IMR-90 (cell line): Measurements from ENCODE around the gene ZPBP2. TPM values are rescaled to one million over a fixed set of nuclear protein-coding genes. Genes with fewer than 3 reads are reported as not detected.

Experiments used
- ATAC-seq: fragments of 200-7000 bp; cut with Tn5 transposase; 2 replicates; pipeline ENCODE4 v1.9.1; 2020; ENCODE audit warnings: low read depth, mild to moderate bottlenecking, moderate library complexity
- BruUV-seq: library from RNA; stranded (reverse); fragments of 400-500 nt; replicated peaks from 2 replicates; lab custom pipeline; 2021; lab: Mats Ljungman, UMichigan
- CTCF ChIA-PET: fragments of 300-600 bp; formaldehyde crosslinking; extraction: SDS; loops from one replicate; lab custom pipeline; 2021; ENCODE audit warnings: antibody characterized with exemption; lab: Yijun Ruan, JAX
- POLR2A ChIA-PET: fragments of 300-600 bp; sonication (Branson Sonifier 250); formaldehyde crosslinking; loops from one replicate; lab custom pipeline; 2022; ENCODE audit warnings: antibody characterized with exemption; ENCODE audit not compliant: unreplicated experiment; lab: Charles Lee
- DNase-seq: peaks from one replicate; pipeline ENCODE4 v3.0.0; 2013
- H2AFZ ChIP-seq: replicated peaks from 2 replicates; pipeline ENCODE3; 2013; ENCODE audit warnings: low read length, mild to moderate bottlenecking; ENCODE audit not compliant: poor library complexity
- H2AK5ac ChIP-seq: 2 replicates; pipeline ENCODE4 v1.6.1; 2013; ENCODE audit warnings: low read depth, low read length, inconsistent platforms
- H2AK9ac ChIP-seq: replicated peaks from 2 replicates; pipeline ENCODE3; 2013; ENCODE audit warnings: mild to moderate bottlenecking, low read depth, low read length, moderate library complexity; ENCODE audit not compliant: poor library complexity
- H2BK120ac ChIP-seq: 2 replicates; pipeline ENCODE4 v1.6.1; 2013; ENCODE audit warnings: low read depth, low read length, inconsistent platforms
- H2BK15ac ChIP-seq: 3 replicates; pipeline ENCODE4 v1.6.1; 2013; ENCODE audit warnings: low read depth, low read length, inconsistent platforms
- H2BK20ac ChIP-seq: 2 replicates; pipeline ENCODE4 v1.6.1; 2013; ENCODE audit warnings: low read depth, mild to moderate bottlenecking, inconsistent platforms, low read length, moderate library complexity
- H2BK5ac ChIP-seq: 2 replicates; pipeline ENCODE4 v1.6.1; 2013; ENCODE audit warnings: mild to moderate bottlenecking, low read depth, low read length, inconsistent platforms; ENCODE audit not compliant: poor library complexity, severe bottlenecking
- H3K14ac ChIP-seq: replicated peaks from 2 replicates; pipeline ENCODE4 v1.6.1; 2013; ENCODE audit warnings: low read depth, low read length, inconsistent platforms
- H3K18ac ChIP-seq: 2 replicates; pipeline ENCODE4 v1.6.1; 2013; ENCODE audit warnings: low read depth, low read length, control low read depth
- H3K23ac ChIP-seq: 2 replicates; pipeline ENCODE4 v1.6.1; 2013; ENCODE audit warnings: low read depth, low read length, inconsistent platforms
- H3K27ac ChIP-seq: 2 replicates; pipeline ENCODE4 v1.5.1; 2013; ENCODE audit warnings: mild to moderate bottlenecking, control low read depth, low read length; ENCODE audit not compliant: insufficient read depth
- H3K27me3 ChIP-seq: 2 replicates; pipeline ENCODE4 v1.6.1; 2013; ENCODE audit warnings: low read length; ENCODE audit not compliant: control insufficient read depth, insufficient read depth
- H3K36me3 ChIP-seq: 2 replicates; pipeline ENCODE4 v1.6.1; 2013; ENCODE audit warnings: low read length, mixed read lengths; ENCODE audit not compliant: control insufficient read depth, insufficient read depth
- H3K4ac ChIP-seq: 2 replicates; pipeline ENCODE4 v1.6.1; 2013; ENCODE audit warnings: low read depth, low read length, inconsistent platforms
- H3K4me1 ChIP-seq: 2 replicates; pipeline ENCODE4 v1.6.1; 2013; ENCODE audit warnings: low read length, mixed read lengths; ENCODE audit not compliant: control insufficient read depth, insufficient read depth
- H3K4me2 ChIP-seq: 2 replicates; pipeline ENCODE4 v1.6.1; 2013; ENCODE audit warnings: low read depth, mild to moderate bottlenecking, control low read depth, low read length, moderate library complexity
- H3K4me3 ChIP-seq: 2 replicates; pipeline ENCODE4 v1.5.1; 2013; ENCODE audit warnings: low read depth, mild to moderate bottlenecking, control low read depth, low read length, moderate library complexity; ENCODE audit not compliant: insufficient read depth
- H3K56ac ChIP-seq: 2 replicates; pipeline ENCODE4 v1.6.1; 2013; ENCODE audit warnings: low read length, inconsistent platforms; ENCODE audit not compliant: insufficient read depth; ENCODE audit errors: extremely low read depth
- H3K79me1 ChIP-seq, 2 experiments: 2 replicates each; pipeline ENCODE4 v1.6.1; 2013; ENCODE audit warnings: low read length in 2 of 2, inconsistent platforms in 1 of 2, low read depth in 1 of 2
- H3K9ac ChIP-seq: 2 replicates; pipeline ENCODE4 v1.6.1; 2013; ENCODE audit warnings: low read depth, low read length, control low read depth
- H3K9me1 ChIP-seq: 2 replicates; pipeline ENCODE4 v1.6.1; 2013; ENCODE audit warnings: low read length, inconsistent platforms; ENCODE audit not compliant: insufficient read depth
- H3K9me3 ChIP-seq: 2 replicates; pipeline ENCODE4 v1.6.1; 2013; ENCODE audit warnings: low read length; ENCODE audit not compliant: control insufficient read depth, insufficient read depth
- H4K20me1 ChIP-seq: 2 replicates; pipeline ENCODE4 v1.6.1; 2013; ENCODE audit warnings: low read length, inconsistent platforms; ENCODE audit not compliant: insufficient read depth
- H4K5ac ChIP-seq: 2 replicates; pipeline ENCODE4 v1.6.1; 2013; ENCODE audit warnings: mild to moderate bottlenecking, low read depth, low read length, control low read depth
- H4K8ac ChIP-seq, 2 experiments: 2 replicates each; pipeline ENCODE4 v1.6.1; 2013; ENCODE audit warnings: low read depth in 2 of 2, low read length in 2 of 2, control low read depth in 1 of 2, inconsistent platforms in 1 of 2
- H4K91ac ChIP-seq: 2 replicates; pipeline ENCODE4 v1.6.1; 2013; ENCODE audit warnings: low read depth, low read length, inconsistent platforms; ENCODE audit not compliant: insufficient read depth
- BHLHE40 ChIP-seq: fragments of 150-350 bp; IDR thresholded peaks from 2 replicates; pipeline ENCODE4 v1.6.1; 2016; ENCODE audit warnings: mild to moderate bottlenecking, low read depth, low read length
- CEBPB ChIP-seq: IDR thresholded peaks from 2 replicates; pipeline ENCODE4 v1.6.1; 2012; ENCODE audit warnings: low read depth, low read length, improper control_type of control experiment
- CHD1 ChIP-seq: IDR thresholded peaks from 2 replicates; pipeline ENCODE4 v1.6.1; 2012; ENCODE audit warnings: low read depth, low read length, improper control_type of control experiment
- FOS ChIP-seq: fragments of 150-350 bp; IDR thresholded peaks from 2 replicates; pipeline ENCODE4 v1.6.1; 2016; ENCODE audit warnings: low read depth, low read length
- MAZ ChIP-seq: IDR thresholded peaks from 2 replicates; pipeline ENCODE4 v1.6.1; 2012; ENCODE audit warnings: low read depth, mild to moderate bottlenecking, low read length, improper control_type of control experiment, moderate library complexity, borderline replicate concordance
- MXI1 ChIP-seq: IDR thresholded peaks from 2 replicates; pipeline ENCODE4 v1.6.1; 2012; ENCODE audit warnings: low read depth, mild to moderate bottlenecking, low read length, moderate library complexity, borderline replicate concordance
- NFE2L2 ChIP-seq: fragments of 150-350 bp; IDR thresholded peaks from 2 replicates; pipeline ENCODE4 v1.6.1; 2016; ENCODE audit warnings: low read depth, mild to moderate bottlenecking, low read length
- POLR2A ChIP-seq: IDR thresholded peaks from 2 replicates; pipeline ENCODE4 v1.6.1; 2012; ENCODE audit warnings: mild to moderate bottlenecking, low read depth, low read length
- RAD21 ChIP-seq: IDR thresholded peaks from 2 replicates; pipeline ENCODE4 v1.6.1; 2012; ENCODE audit warnings: low read length, improper control_type of control experiment
- RCOR1 ChIP-seq: IDR thresholded peaks from 2 replicates; pipeline ENCODE4 v1.6.1; 2012; ENCODE audit warnings: mild to moderate bottlenecking, low read length, improper control_type of control experiment; ENCODE audit not compliant: insufficient replicate concordance
- RFX5 ChIP-seq: IDR thresholded peaks from 2 replicates; pipeline ENCODE4 v1.8.0; 2012; ENCODE audit warnings: low read depth, mild to moderate bottlenecking, low read length, moderate library complexity
- SMC3 ChIP-seq: fragments of 150-350 bp; IDR thresholded peaks from 2 replicates; pipeline ENCODE4 v1.6.1; 2016; ENCODE audit warnings: low read depth, mild to moderate bottlenecking, antibody characterized with exemption, low read length, moderate library complexity
- WGBS, 2 experiments: methylation state at CpG; one replicate each; pipeline versions ENCODE4 v1.1.5 to v1.1.7; 2013; ENCODE audit warnings: missing lambda C conversion rate in 2 of 2; ENCODE audit not compliant: insufficient read length in 1 of 2; ENCODE audit errors: extremely low coverage in 2 of 2; 5-methylcytosine and 5-hydroxymethylcytosine counted together
- dilution Hi-C: fragments of 300-500 bp; cut with HindIII; formaldehyde crosslinking; loops from one replicate; pipeline ENCODE4 v1.14.3; 2018; ENCODE audit warnings: low sequenced_read_pairs; ENCODE audit not compliant: unreplicated experiment
- in situ Hi-C: fragments of 300-500 bp; cut with MboI; formaldehyde crosslinking; loops from 3 replicates; pipeline ENCODE4 v1.14.3; 2019; ENCODE audit warnings: low sequenced_read_pairs, inconsistent platforms, mixed read lengths
- intact Hi-C: fragments of 100-400 bp; cut with micrococcal nuclease; formaldehyde crosslinking; loops from 2 replicates; pipeline ENCODE4 v1.10.0; 2022
- polyA plus RNA-seq, 3 experiments: library from polyadenylated mRNA; depleted of rRNA; stranded (reverse); fragments of >200 nt; gene quantifications; 2 replicates each; pipeline ENCODE4 v1.2.3, GENCODE V29; 2012; ENCODE audit warnings: low replicate concordance in 1 of 3
- total RNA-seq: library from RNA; depleted of rRNA; stranded (reverse); fragments of >200 nt; gene quantifications from 2 replicates; pipeline ENCODE4 v1.2.3, GENCODE V29; 2012
- TF ChIP-seq, protein P1 (sequence below): conservative IDR thresholded peaks from 2 replicates; pipeline ENCODE4 v1.5.1; 2012; ENCODE audit warnings: mild to moderate bottlenecking, low read depth, low read length, improper control_type of control experiment
- TF ChIP-seq, protein P2 (sequence below): fragments of 150-350 bp; IDR thresholded peaks from 2 replicates; pipeline ENCODE4 v1.6.1; 2017; ENCODE audit warnings: mild to moderate bottlenecking, antibody characterized with exemption, low read length, low read depth

The ZPBP2 gene
- total and polyA plus RNA-seq, 2 of the 4 experiments (the other 2 are of a cell fraction) = not detected

DNA sequence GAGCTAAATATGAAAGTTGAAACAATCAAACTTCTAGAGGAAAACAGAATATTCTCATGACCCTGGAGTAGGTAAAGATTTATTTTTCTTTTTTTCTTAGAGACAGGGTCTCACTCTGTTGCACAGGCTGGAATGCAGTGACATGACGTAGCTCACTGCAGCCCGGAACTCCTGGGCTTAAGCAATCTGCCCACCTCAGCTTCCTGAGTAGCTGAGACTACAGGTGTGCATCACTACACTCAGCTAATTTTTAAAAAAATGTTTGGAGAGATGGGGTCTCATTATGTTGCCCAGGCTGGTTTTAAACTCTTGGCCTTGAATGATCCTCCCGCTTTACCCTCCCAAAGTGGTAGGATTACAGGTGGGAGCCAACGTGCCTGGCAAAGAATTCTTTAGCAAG is 19.4 kb upstream of the ZPBP2 start:
- H2AK9ac ChIP-seq = no peak overlapping the region
- no CpG with 5 or more reads among the region's 4 CpGs for WGBS, 2 experiments
- H2BK5ac ChIP-seq = no peak overlapping the region
- no peaks in the 10 kb centered on the region for H3K4me1 ChIP-seq
- intact Hi-C loops = loop anchor here (5.0 kb wide), 1 partner anchor 41 kb away; no protein-coding TSS in a partner anchor
- no peak overlapping the region for H4K5ac ChIP-seq
- H3K9me3 ChIP-seq = no peaks in the 10 kb centered on the region
- no peak for DNase-seq
- no peaks in the 10 kb centered on the region for H3K9me1 ChIP-seq
- no peak overlapping the region for H2BK120ac ChIP-seq
- H3K36me3 ChIP-seq = no peaks in the 10 kb centered on the region
- H4K8ac ChIP-seq = no peak overlapping the region
- H3K23ac ChIP-seq = no peak overlapping the region
- H2BK15ac ChIP-seq = no peak overlapping the region
- dilution Hi-C loops = no loop called here
- no peak overlapping the region for H3K14ac ChIP-seq
- H4K20me1 ChIP-seq = no peaks in the 10 kb centered on the region
- H3K4me2 ChIP-seq = no peak overlapping the region
- H4K91ac ChIP-seq = no peak overlapping the region
- in situ Hi-C loops = no loop called here
- peaks cover 38% of the 10 kb centered on the region for H3K27me3 ChIP-seq
- ATAC-seq = no peak
- BruUV-seq = no TSS peak
- POLR2A ChIA-PET = no interaction called here
- no peak overlapping the region for H3K9ac ChIP-seq
- H3K4ac ChIP-seq = no peak overlapping the region
- H2AK5ac ChIP-seq = no peak overlapping the region
- no peak overlapping the region for H2BK20ac ChIP-seq
- no peaks in the 10 kb centered on the region for H3K79me1 ChIP-seq
- CTCF ChIA-PET = no interaction called here
- no peak overlapping the region for H2AFZ ChIP-seq
- no peak overlapping the region for H3K18ac ChIP-seq
- TF ChIP-seq CEBPB = no peak
- TF ChIP-seq CHD1 = no peak
- TF ChIP-seq, protein P1, sequence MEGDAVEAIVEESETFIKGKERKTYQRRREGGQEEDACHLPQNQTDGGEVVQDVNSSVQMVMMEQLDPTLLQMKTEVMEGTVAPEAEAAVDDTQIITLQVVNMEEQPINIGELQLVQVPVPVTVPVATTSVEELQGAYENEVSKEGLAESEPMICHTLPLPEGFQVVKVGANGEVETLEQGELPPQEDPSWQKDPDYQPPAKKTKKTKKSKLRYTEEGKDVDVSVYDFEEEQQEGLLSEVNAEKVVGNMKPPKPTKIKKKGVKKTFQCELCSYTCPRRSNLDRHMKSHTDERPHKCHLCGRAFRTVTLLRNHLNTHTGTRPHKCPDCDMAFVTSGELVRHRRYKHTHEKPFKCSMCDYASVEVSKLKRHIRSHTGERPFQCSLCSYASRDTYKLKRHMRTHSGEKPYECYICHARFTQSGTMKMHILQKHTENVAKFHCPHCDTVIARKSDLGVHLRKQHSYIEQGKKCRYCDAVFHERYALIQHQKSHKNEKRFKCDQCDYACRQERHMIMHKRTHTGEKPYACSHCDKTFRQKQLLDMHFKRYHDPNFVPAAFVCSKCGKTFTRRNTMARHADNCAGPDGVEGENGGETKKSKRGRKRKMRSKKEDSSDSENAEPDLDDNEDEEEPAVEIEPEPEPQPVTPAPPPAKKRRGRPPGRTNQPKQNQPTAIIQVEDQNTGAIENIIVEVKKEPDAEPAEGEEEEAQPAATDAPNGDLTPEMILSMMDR = no peak
- no peak for TF ChIP-seq RAD21
- TF ChIP-seq, protein P2, sequence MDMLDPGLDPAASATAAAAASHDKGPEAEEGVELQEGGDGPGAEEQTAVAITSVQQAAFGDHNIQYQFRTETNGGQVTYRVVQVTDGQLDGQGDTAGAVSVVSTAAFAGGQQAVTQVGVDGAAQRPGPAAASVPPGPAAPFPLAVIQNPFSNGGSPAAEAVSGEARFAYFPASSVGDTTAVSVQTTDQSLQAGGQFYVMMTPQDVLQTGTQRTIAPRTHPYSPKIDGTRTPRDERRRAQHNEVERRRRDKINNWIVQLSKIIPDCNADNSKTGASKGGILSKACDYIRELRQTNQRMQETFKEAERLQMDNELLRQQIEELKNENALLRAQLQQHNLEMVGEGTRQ = no peak
- no peak for TF ChIP-seq RCOR1
- TF ChIP-seq FOS = no peak
- TF ChIP-seq POLR2A = no peak
- TF ChIP-seq MAZ = no peak
- no peak for TF ChIP-seq BHLHE40
- TF ChIP-seq MXI1 = no peak
- TF ChIP-seq SMC3 = no peak
- TF ChIP-seq NFE2L2 = no peak
- no peak for TF ChIP-seq RFX5
- H3K27ac ChIP-seq = no peak overlapping the region
- no peak overlapping the region for H3K4me3 ChIP-seq
- H3K56ac ChIP-seq = no peak overlapping the region
